K562 (cell line): Measurements from ENCODE around the gene ACAT2. TPM values are rescaled to one million over a fixed set of nuclear protein-coding genes. Genes with fewer than 3 reads are reported as not detected.
"Not testable (repeated sequence)": the region's sequence is repeated elsewhere in the genome, so short reads cannot be mapped to it uniquely, and the experiment has no call there.

Experiments
- ATAC-seq: fragments of 200-7000 bp; cut with Tn5 transposase; 3 replicates; pipeline ENCODE4 v1.9.1; 2020; ENCODE audit warnings: moderate library complexity
- BruUV-seq: library from RNA; stranded (reverse); fragments of 400-500 nt; replicated peaks from 2 replicates; lab custom pipeline; 2021; lab: Mats Ljungman, UMichigan
- CTCF ChIA-PET: fragments of 300-600 bp; formaldehyde crosslinking; extraction: SDS; loops from one replicate; lab custom pipeline; 2021; ENCODE audit warnings: low intra/inter-chr PET ratio; lab: Yijun Ruan, JAX
- POLR2A ChIA-PET: fragments of 300-600, 350-650 bp; sonication (Branson Sonifier 250); formaldehyde crosslinking; extraction: SDS; loops from one replicate; lab custom pipeline; 2021; ENCODE audit warnings: antibody characterized with exemption, inconsistent platforms; lab: Yijun Ruan, JAX
- DNase-seq, 4 experiments: peaks; one replicate each; pipeline versions ENCODE4 v3.0.0 to v3.0.0-alpha.2; 2011 to 2018; ENCODE audit warnings: low spot score in 3 of 4, mixed read lengths in 3 of 4; ENCODE audit errors: extremely low read depth in 1 of 4
- FAIRE-seq: peaks from 2 replicates; lab custom pipeline; 2011; peaks lifted over from hg19 to GRCh38; lab: Jason Lieb, UNC
- H2AFZ ChIP-seq: 2 replicates; pipeline ENCODE4 v1.6.0; 2011; ENCODE audit warnings: low read depth, low read length, control low read depth, inconsistent platforms
- H3K27ac ChIP-seq: fragments of 200-600 bp; 3 replicates; pipeline ENCODE4 v1.8.0; 2011; ENCODE audit warnings: low read depth, mild to moderate bottlenecking, control low read depth, inconsistent platforms, low read length, moderate library complexity, mixed read lengths; ENCODE audit errors: extremely low read depth
- H3K27me3 ChIP-seq, 2 experiments: fragments of 300-600 bp in 1 of 2; 2 replicates in 1 of 2; 3 replicates in 1 of 2; pipeline versions ENCODE4 v1.6.0 to v1.8.0; 2011; ENCODE audit warnings: inconsistent platforms in 2 of 2, low read length in 2 of 2, mild to moderate bottlenecking in 1 of 2, mixed read lengths in 1 of 2, moderate library complexity in 1 of 2; ENCODE audit not compliant: control insufficient read depth in 2 of 2, insufficient read depth in 2 of 2
- H3K36me3 ChIP-seq: fragments of 300-600 bp; 3 replicates; pipeline ENCODE4 v1.8.0; 2011; ENCODE audit warnings: mild to moderate bottlenecking, low read length, inconsistent platforms; ENCODE audit not compliant: control insufficient read depth, insufficient read depth
- H3K4me1 ChIP-seq, 2 experiments: fragments of 200-600 bp in 1 of 2; replicated peaks in 1 of 2; 2 replicates in 1 of 2; 3 replicates in 1 of 2; pipeline versions ENCODE4 v1.5.1 to v1.8.0; 2011; ENCODE audit warnings: inconsistent platforms in 2 of 2, low read length in 2 of 2, mild to moderate bottlenecking in 1 of 2, mixed read lengths in 1 of 2, moderate library complexity in 1 of 2; ENCODE audit not compliant: control insufficient read depth in 2 of 2, insufficient read depth in 2 of 2
- H3K4me2 ChIP-seq: 2 replicates; pipeline ENCODE4 v1.6.1; 2011; ENCODE audit warnings: low read length, control low read depth, inconsistent platforms, mixed read lengths; ENCODE audit not compliant: insufficient read depth
- H3K4me3 ChIP-seq: fragments of 200-600 bp; sonication (generic), shearing (Covaris generic); 2 replicates; pipeline ENCODE4 v1.5.1; 2016; ENCODE audit warnings: control low read depth, inconsistent platforms
- H3K79me2 ChIP-seq: fragments of 200-600 bp; 3 replicates; pipeline ENCODE4 v1.8.0; 2011; ENCODE audit warnings: low read length, inconsistent platforms; ENCODE audit not compliant: control insufficient read depth, insufficient read depth
- H3K9ac ChIP-seq, 2 experiments: 2 replicates each; pipeline versions ENCODE4 v1.6.0 to v1.6.1; 2011; ENCODE audit warnings: low read depth in 2 of 2, low read length in 2 of 2, control low read depth in 1 of 2, inconsistent platforms in 1 of 2, mild to moderate bottlenecking in 1 of 2, mixed read lengths in 1 of 2; ENCODE audit not compliant: insufficient read depth in 1 of 2
- H3K9me1 ChIP-seq: one replicate; pipeline ENCODE4 v1.6.0; 2011; ENCODE audit warnings: inconsistent platforms, mild to moderate bottlenecking, low read length, moderate library complexity; ENCODE audit not compliant: control insufficient read depth, insufficient read depth
- H3K9me3 ChIP-seq: replicated peaks from 2 replicates; pipeline ENCODE4 v1.5.1; 2011; ENCODE audit warnings: low read depth, low read length, inconsistent platforms; ENCODE audit not compliant: control insufficient read depth, insufficient read depth
- H4K20me1 ChIP-seq: replicated peaks from 2 replicates; pipeline ENCODE4 v1.6.1; 2011; ENCODE audit warnings: low read length, inconsistent platforms, mixed read lengths; ENCODE audit not compliant: control insufficient read depth, insufficient read depth
- TFE3 ChIP-seq: fragments of 450-650 bp; formaldehyde crosslinking; IDR thresholded peaks from 2 replicates; pipeline ENCODE4 v1.4.0; 2020; ENCODE audit warnings: mild to moderate bottlenecking, mixed read lengths
- ZNF324 ChIP-seq: fragments of 250-450 bp; sonication (Bioruptor Pico); IDR thresholded peaks from 2 replicates; pipeline ENCODE4 v1.4.0; 2020; ENCODE audit warnings: mild to moderate bottlenecking
- WGBS: fragments of 100-300 bp; shearing (Covaris generic); methylation state at CpG from one replicate; pipeline ENCODE4 v1.1.6; 2016; ENCODE audit warnings: low coverage, mixed read lengths; ENCODE audit not compliant: insufficient coverage; ENCODE audit errors: missing lambda C conversion rate; 5-methylcytosine and 5-hydroxymethylcytosine counted together
- in situ Hi-C: fragments of 300-500 bp; cut with MboI; formaldehyde crosslinking; loops from 4 replicates; pipeline ENCODE4 v1.15.0; 2018; ENCODE audit warnings: inconsistent platforms, mixed read lengths
- intact Hi-C: fragments of 100-400 bp; cut with micrococcal nuclease; formaldehyde crosslinking; loops from 2 replicates; pipeline ENCODE4 v1.14.2; 2022
- polyA plus RNA-seq, 8 experiments: library from polyadenylated mRNA; depleted of rRNA in 4 of 8; stranded (reverse) in 5 of 8; unstranded in 3 of 8; fragments of >200 nt; fragmentation: Nextera tagmentation in 2 of 8; fragmentation: Illumina TruSeq in 1 of 8; extraction: Ambion mirVana in 2 of 8; extraction: Trizol in 1 of 8; gene quantifications; 2 replicates each; pipeline versions ENCODE4 v1.2.1 to v1.2.3, GENCODE V29; 2011 to 2014; ENCODE audit warnings: inconsistent platforms in 1 of 8, missing spikeins in 1 of 8
- total RNA-seq, 7 experiments: library from RNA; depleted of rRNA in 6 of 7; stranded (reverse); fragments of >200 nt in 6 of 7; fragmentation: Illumina TruSeq in 2 of 7; extraction: Trizol in 2 of 7; gene quantifications; 2 replicates each; pipeline versions ENCODE4 v1.2.1 to v1.2.3, GENCODE V29; 2011 to 2021; ENCODE audit warnings: low replicate concordance in 1 of 7

ACAT2 gene
- total and polyA plus RNA-seq, 9 of the 15 experiments (the other 6 are each of a cell fraction or from before 2014, with no cell fraction given), result 63.0 to 309 (median 144) TPM

DNA sequence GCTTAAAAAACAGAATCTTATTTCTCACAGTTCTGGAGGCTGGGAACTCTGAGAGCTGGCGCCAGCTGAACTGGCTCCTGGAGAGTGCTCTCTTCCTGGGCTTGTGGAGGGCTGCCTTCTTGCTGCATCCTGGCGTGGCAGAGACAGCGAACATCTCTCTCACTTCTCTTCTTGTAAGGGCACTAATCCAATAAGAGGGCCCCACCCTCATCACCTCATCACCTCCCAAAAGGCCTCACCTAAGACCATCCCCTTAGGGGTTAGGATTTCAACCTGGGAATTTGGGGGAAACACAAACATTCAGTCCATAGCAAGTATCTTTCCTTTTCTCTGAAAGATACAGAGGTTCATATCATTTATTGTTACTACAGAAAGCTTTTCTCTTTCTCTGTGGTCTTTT lies 62.1 kb downstream of the ACAT2 start (continued):
- no peak for TF ChIP-seq ZNF324 (CRISPR knock-in tag)

DNA sequence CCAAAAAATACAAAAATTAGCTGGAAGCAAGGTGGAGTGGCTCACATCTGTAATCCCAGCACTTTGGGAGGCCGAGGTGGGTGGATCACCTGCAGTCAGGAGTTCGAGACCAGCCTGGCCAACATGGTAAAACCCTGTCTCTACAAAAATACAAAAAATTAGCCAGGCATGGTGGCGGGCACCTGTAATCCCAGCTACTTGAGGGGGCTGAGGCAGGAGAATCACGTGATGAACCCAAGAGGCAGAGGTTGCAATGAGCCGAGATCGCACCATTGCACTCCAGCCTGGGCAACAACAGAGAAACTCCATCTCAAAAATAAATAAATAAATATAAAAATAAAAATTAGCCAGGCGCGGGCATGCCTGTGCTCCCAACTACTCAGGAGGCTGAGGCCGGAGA lies 62.8 kb downstream of the ACAT2 start:
- H4K20me1 ChIP-seq, result not testable (repeated sequence)
- TF ChIP-seq TFE3 (CRISPR knock-in tag), result peak; percentile 63
- TF ChIP-seq, all 486 proteins: peak for 1; not testable (repeated sequence) for 485
- in situ Hi-C loops, POLR2A ChIA-PET, H3K4me2 ChIP-seq, intact Hi-C loops, H3K27ac ChIP-seq, H3K9me1 ChIP-seq, BruUV-seq, DNase-seq, H3K4me3 ChIP-seq, H3K9me3 ChIP-seq, H3K4me1 ChIP-seq, H2AFZ ChIP-seq, FAIRE-seq, ATAC-seq, H3K36me3 ChIP-seq, H3K9ac ChIP-seq, H3K79me2 ChIP-seq: not testable (repeated sequence)
- peaks cover 79% of the 10 kb centered on the region in 2 experiments for H3K27me3 ChIP-seq
- CTCF ChIA-PET, result interaction anchor here (0.7 kb wide), 1 partner anchor 21 kb away, joined by 3 read pairs; no protein-coding TSS in a partner anchor
- WGBS, result 5% methylated on average over 9 of the region's 9 CpGs
